ENCODE measurements around the gene ERN1.

ERN1 gene

DNA sequence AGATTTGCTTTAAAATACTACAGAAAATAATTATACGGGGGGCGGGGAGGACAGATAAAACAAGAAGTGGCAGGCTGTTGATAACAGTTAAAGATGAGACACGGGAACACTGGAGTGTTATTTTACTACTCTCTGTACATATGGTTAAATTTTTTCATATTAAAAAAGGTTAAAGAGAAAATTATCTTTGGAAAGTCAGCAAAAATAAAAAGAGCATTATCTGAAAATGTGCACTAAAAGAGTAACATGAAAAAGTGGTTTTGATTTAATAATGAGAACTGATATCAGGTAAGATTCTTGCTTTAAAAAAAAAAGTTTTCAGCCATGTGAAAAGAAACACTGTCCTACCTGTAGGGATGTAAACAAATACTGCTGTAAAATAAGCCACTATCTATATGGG is 46.9 kb downstream of the ERN1 start:
- DNase-seq = no peak

DNA sequence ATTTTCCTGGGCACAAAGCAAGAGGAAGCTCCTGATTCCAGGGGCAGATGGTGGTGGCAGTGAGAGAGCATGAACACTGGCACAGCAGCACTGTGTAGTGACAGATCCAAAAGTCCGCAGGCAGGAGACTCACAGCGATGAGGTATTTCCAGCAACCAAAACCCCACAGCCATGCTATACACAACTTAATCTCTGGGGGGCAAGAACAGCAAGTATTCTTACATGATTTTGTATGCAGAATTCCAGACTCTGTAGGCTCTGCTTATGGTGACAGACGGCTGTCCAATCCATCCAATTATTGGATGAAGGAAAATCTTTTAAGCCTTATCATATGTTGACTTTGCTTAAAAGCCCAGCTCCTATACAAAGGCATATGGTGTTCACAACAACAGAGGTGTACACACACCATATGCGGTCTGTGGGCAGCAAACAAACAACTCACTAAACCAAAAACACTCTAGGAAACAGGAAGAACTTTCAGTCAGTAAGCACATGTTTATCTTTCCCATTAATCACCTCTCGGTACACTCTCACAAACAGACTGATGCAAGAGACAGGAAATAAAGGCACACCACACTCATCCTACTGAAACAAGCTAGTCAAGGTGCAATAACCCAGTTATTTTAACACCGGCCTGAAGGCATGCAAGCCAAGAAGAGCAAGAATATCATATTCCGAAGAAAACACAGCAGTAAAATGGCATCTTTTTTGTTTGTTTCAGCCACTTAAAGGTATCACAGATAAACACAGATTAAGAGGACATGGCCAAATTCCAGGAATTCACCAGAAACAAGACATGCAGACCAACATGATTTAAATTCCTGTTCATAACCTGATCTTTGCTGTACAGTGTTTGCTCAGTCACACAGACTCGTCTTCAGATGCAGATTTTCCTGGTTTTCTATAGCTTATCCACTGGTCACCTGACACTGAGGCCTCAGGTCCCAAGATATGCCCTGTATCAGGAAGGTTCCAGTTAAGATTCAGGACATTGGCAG is 47.8 kb downstream of the ERN1 start:
- peak; percentile 67 for DNase-seq

DNA sequence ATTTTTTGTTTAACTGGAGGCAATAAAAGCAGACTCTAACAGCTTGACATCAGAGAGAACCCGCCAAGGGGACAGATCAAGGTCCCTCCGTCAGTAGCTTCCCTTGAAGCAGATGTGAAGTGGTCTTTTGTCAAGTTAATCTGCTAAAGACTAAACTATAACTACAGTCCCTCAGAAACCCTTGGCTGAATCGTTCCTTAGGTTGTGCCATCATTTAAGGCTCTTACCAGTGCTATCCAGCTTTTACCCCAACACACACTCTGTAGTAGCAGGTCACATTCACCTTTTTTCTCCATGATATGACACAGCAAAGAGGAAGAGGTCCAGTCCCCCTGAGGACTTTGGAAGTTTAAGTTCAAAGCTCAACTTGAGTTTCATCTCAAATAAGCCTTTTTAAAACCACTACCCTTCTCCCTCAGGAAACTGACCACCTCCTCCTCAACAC is 49.7 kb downstream of the ERN1 start:
- no peak for DNase-seq

DNA sequence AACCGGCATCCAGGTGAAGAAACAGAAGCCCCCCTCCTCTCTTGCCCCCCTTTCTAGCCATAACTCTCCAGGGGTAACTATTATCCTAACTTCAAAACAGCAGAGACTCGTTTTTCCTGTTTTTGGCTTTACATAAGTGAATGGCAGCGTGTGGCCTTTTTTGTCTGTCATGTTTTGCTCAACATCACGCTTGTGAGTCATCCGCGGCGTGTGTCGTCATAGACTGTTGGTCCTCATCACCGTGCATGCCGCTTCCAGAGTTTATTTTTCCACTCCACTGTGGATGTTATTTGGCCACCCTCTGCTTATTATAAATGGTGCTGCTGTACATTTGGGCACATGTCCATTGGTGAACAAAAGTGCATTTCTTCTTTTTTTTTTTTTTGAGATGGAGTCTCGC is 52.6 kb downstream of the ERN1 start:
- no peak for DNase-seq

DNA sequence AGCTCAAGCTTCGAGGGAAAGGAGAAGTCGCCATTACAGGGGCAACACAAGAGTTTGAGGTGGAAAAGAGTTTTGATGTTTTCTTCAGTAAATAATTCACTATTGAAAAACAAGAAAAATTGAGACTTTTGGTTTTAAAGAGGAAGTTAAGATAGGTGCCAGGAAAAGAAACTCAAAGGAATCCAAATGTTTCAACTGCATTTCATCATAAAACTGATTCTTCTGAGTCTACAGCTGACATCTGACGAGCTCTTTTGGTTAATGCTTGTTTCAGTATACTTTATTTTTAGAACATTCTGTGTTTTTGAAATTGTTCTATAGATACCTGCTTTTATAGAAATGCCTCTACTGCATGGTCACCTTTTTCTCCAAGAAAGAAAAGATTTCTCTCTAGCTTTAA is 54.0 kb downstream of the ERN1 start:
- DNase-seq = no peak

DNA sequence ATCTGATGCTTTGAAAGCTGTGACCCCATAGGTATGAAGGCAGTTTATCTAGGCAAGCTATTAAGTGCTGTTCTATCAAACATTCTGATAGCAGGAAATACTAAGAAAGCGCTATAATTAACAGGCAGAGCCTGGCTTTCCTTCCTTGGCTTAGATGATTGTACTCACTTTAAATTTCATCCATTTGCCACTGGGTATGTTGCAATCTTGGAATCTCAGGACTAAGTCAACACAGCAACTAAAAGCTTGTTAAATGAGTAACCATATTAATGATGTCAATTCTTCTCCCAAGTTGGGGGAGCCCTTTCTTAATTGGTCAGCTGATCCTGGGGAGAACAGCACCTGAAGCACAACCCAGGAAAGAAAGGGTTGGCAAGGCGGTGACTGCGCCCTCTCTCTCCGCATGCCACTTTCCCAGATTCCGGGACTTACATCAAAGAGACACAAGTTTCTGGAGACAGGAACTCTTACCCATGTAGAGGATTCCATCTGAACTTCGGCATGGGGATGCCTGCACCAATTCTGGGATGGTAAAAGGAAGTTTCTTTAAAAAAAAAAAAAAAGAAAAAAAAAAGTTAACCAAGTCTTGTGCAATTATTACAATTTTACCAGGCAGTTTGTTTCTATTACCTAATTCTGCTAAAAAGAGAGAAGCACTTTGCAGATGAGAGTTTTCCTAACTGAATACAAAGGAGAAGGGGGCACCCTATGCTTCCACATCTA is 55.1 kb downstream of the ERN1 start:
- no peak for DNase-seq

DNA sequence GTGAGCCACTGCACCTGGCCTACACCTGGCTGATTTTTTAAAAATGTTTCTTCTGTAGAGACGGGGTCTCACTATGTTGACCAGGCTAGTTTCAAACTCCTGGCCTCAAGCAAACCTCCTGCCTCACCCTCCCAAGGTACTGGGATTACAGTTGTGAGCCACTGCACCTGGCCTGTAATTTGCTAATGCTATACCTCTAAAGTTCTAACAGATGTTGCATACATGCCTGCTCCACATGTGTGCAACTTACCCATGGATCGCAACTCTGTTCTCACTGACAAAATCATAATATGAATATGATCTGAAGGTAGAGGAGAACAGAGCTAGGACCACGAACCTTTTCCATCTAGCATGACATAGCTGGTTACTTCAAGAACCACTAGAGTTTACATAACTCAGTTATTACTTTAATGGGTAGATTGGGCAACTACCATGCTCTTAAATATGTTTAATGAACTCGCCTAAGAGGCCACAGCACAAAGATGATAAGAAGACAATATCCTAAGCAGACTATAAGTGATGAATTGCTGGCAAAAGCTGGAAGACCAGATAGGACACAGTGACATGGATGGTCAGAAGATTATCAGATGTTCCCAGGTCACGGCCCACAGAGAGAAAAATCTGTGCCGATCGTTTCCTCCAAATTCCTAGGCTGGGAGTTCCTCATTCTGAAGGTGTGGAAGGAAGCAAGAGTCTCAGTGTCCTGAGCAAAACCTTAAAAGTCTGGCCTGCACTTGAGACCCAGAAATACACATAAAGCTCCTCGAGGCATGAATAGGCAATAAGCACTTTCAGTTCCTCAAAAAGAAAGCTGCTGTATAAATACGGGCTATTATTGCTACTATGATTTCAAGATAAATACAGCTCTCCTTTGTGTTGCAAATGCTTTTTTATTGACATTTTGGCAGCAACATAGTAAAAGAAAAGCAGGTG is 55.9 kb downstream of the ERN1 start:
- no peak for DNase-seq

DNA sequence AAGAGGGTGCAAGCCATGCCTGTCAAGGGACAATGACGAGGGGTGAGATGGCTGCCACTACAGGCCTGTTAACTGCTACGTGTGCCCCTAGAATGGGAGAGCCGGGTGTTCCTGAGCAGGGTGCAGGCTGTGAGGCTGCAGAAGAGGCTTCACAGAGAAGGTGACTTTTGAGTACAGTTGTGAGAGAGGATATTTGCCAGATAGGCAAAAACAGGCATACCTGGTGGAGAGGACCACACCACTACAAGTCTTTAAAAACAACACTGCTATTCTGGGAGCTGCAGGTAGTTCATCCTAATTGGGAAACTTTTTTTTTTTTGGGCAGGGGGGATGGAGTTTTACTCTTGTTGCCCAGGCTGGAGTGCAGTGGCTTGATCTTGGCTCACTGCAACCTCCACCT is 58.8 kb downstream of the ERN1 start:
- DNase-seq = no peak

DNA sequence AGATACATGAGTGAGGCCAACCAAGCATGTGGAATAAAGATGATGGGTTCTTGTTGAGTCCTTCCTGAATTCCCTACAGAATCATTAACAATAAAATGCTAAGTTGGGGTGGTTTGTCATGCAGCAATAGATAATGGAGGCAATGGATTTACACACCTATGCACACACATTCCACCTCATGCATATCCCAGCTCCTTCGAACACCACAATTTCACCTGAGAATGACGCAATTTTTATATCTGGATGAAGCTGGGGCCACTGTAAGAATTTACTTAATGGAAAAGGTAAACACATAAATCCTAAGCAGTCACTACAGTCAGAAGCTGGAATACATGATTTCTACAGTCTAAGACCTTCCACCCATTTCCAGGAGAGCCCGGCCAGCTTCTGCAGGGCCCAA is 59.7 kb downstream of the ERN1 start:
- no peak for DNase-seq

DNA sequence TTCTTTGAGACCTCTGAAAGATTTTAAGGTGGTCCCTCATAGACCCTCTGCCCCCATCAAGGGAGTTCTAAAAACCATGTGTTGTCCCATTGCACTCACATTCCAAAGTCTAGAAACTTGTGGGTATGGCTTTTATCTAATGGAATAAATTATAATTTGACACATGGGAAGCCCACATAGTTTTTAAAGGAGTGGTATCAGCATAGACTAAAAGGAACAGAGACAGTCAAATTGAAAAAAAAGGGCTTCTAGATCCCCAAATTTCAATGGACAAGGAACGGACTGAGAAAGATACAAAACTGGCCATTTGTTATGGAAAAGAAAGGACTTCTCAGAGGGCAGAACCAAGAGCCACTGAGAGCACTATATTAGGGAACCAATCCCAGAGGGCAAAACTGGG is 60.8 kb downstream of the ERN1 start:
- DNase-seq = no peak

DNA sequence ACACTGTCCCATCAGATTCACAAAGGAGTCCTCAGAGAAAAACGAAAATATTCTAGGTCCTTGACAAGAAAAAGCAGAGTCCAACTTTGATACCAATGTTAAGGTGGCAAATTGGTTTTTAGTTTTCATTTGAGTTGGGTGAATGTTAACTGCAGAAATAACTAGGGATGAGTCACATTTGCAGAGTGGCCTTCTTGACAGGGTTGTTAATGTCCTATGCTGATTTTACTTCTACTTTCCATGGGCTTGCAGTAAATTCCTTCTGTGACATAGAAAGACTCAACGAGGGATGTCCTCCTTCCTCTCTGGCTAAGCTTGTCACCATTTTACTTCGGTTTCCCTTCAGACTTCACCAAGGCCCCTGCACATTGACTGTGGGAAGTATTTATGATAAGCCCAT is 62.3 kb downstream of the ERN1 start:
- no peak for DNase-seq

DNA sequence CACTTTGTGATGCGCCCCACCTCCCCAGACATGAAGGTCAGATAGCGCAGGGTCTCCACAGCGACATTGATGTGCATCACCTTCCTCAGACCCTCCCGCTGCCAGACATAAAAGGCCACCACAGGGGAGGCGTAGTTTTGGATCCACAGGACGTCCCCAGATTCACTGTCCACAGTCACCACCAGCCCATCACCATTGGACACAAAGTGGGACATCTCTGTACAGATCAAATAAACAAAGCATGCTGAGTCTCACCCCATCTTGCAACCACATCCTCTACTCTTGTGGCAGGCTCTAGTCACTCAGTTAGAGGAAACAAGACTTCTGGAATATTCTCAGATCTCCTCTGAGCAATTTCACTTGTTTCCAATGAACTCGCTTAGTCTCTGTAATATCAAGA is 63.2 kb downstream of the ERN1 start:
- DNase-seq = no peak

DNA sequence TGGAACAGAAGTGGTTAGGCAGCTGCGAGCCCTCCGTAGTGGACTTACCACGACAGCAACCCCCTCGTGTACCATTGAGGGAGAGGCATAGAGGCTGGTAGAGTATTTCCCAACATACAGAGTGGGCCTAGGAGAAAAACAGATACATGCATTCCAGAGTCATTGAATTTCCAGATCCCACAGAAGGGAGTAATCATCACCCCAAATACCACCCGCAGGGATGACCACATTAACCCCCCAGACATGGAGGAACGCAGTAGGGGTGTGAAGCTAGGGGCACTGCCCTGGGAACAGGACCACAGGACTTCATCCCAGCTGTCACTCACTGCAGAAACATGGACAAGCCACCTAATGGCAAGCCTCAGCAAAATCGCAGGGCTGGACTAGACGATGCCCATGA is 64.8 kb downstream of the ERN1 start:
- no peak for DNase-seq

DNA sequence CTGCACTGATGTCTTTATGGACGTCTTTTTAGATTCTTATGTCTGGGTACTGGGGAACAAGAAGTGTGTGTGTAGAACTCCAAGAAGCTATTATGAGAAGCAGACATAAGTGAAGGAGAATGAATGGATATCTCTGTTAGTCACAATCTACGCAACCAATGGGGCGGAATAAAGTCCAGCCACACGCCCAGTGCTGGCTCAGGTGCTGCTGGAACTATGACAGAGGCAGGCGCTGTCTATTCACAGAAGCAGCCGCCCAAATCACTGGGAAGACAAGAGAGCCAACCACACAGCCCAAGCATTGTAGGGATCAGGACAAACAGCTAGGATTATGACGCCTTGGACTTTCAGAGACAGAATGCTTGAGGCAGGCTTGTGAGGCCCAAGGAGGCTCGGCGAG is 65.6 kb downstream of the ERN1 start:
- no peak for DNase-seq

DNA sequence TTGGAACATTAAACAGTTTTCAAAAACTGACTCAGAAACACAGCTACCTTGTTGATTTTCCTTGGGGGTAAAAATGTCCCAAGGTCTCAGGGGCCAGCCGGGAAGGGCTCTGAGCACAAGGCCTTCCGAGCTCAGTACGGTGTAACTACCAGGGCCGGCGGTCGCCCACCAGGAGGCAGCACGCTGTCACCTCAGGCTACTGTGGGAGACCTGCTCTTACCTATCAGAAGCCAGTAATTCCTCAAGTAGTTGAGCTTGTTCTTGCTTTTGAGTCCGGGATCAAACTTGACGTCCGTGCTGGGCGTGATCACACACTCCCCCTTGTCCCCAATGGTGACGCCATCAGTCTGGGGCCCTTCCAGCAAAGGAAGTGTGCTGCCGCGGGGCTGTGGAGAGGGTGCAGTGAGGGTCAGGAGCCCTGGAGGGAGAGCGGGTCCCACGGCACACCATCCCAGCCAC is 66.1 kb downstream of the ERN1 start:
- DNase-seq = no peak

DNA sequence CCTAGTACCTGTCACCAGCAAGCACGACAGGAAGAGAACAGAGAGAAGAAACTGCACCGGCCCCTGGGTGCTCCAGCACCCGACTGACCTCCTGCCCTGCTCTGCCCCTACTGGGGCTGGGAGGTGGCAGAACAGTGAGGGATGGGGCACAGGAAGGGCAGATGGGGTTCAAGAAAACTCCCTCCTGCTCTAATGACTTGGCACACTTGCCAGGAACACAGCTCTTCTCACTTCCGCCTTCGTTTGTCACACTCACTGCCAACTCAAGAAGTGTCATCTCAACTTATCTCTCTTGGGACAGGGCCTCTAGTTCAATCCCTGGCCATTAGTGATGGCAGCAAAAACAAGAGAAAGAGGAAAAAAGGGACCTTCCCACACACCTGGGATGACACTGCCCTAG is 66.9 kb downstream of the ERN1 start:
- DNase-seq = no peak

DNA sequence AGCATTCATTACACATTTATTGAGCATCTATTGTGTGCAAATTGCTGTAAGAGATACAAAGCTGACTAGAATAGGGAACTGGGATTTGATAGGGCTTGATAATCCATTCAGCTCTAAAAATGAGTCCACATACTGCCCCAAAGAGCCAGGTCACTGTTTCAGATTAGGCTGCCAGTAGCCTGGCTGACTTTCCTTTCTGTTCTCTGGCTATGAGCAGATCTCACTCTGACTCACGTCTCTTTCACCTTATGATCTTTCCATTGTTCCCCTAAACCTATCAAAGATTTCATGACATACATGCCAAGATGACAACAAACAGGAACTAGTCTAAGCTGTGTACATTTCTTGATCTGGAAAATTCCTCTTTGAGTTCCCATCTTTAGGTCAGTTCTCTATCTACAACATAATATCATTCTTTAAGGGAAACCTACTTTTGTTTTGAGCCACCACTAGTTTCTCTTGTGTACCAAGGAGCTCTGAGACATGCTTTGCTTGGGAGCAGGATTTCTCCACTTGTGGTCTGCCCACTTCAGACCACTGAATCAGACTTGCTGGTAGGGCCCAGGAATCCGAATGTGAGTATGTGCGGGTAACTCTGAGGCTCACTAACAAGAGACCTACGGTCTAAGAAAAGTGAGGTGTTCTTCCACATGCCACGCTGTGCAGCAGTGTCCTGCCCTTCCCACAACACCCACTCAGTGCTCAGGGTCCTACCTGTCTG is 68.6 kb downstream of the ERN1 start:
- no peak for DNase-seq

DNA sequence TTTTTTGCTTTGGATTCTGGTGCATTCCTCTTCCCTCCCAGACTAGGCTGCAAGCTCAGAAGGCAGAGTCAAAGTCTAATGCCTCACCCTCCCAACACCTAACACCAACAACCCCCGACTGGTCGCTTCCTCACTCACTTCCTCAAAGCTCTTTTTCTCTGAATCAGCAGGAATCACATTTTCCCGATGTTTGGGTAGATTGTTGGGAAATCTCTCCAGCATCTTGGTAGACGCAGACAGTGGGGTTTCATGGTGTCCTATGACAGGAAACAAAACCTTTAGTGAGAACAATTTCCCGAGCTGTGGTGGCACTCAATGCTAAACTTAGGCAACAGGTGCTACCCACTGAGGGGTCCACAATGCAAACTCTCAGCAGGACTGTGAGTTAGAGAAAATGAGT is 69.6 kb downstream of the ERN1 start:
- DNase-seq = no peak

DNA sequence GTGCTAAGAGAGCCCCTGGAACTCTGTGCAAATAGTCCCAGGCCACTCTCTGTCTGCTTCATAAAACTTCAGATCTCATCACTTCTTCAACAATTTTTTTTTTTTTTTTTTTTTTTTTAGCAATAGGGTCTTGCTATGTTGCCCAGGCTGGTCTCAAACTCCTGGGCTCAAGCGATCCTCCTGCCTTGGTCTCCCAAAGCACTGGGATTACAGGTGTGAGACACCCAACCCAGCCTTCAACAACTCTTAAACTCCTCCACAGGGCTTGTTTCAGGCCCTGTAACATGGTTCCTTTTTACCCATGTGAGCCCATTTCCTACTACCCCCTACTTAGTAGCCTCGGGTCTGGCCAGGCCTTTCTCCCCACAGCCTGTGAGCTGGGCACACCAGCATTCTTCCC is 70.2 kb downstream of the ERN1 start:
- no peak for DNase-seq

DNA sequence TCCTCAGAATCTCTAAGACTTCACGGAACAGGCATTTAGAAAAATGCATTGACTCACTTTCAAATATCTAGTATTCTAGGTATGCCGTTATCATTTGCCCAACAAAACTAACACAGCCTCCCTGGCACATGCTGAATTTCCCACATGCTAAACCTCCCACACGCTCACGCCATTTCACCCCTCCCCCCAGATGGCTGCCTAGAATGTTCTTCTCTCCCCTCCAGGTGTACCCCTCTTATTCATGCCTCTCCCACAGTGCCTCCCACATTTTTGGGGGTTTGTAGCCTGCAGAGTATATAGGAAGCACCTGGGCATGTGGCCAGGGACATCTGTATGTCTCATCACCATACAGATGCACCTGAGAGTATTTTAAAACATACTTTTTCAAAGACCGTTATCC is 71.3 kb downstream of the ERN1 start:
- DNase-seq = no peak

DNA sequence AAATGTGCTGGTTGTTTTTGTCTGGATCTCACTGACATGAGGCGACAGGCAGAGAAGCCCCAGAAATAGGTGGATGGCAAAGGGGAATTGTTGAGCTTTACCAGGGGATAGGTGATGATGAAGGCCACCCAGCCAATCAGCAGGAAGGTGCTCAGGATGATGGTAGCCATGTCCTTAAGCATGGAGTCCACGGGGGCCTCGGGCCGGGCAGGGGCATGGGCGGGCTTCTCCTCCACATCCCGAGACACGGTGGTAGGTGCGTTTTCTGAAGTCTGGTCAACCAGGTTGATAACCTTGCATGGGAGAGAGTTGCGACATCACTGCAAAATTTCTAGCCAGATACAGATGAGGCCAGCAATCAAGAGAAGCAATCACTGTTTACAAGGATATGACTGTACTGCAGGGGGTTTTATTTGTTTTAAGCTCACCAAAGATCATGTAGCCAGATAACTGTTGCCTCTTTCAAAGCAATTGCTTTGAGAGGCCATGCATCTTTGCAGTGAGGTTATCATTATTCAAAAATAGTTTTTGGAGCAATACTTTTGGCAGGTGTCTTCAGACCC is 72.2 kb downstream of the ERN1 start:
- DNase-seq = no peak

Measured in NCI-H2171 (cell line).